T-helper 17 cell (primary cell): ENCODE data around the gene NPTX1. TPM values are rescaled to one million over a fixed set of nuclear protein-coding genes. Genes with fewer than 3 reads are reported as not detected.

Experiments
- ATAC-seq: fragments of 150-1000 bp; cut with Tn5 transposase; 2 replicates; pipeline ENCODE4 v1.10.0; 2021; ENCODE audit warnings: mild to moderate bottlenecking, moderate library complexity
- DNase-seq, 3 donors: peaks; one replicate each; pipeline versions ENCODE4 v3.0.0 to v3.0.0-alpha.2; 2020 to 2021
- H3K9me3 ChIP-seq: one replicate; pipeline ENCODE4 v1.7.0; 2013; ENCODE audit warnings: low read length, mild to moderate bottlenecking; ENCODE audit not compliant: control insufficient read depth, poor library complexity, severe bottlenecking
- H3K27ac Mint-ChIP-seq: one replicate; pipeline ENCODE4 v1.8.0; 2022; ENCODE audit warnings: mild to moderate bottlenecking, moderate library complexity, mixed read lengths
- H3K27me3 Mint-ChIP-seq: one replicate; pipeline ENCODE4 v1.8.0; 2022; ENCODE audit warnings: mixed read lengths
- H3K36me3 Mint-ChIP-seq: one replicate; pipeline ENCODE4 v1.8.0; 2022; ENCODE audit warnings: low read depth, mixed read lengths
- H3K4me1 Mint-ChIP-seq: one replicate; pipeline ENCODE4 v1.8.0; 2022; ENCODE audit warnings: mild to moderate bottlenecking, mixed read lengths
- H3K4me3 Mint-ChIP-seq: one replicate; pipeline ENCODE4 v1.8.0; 2022; ENCODE audit warnings: mild to moderate bottlenecking, moderate library complexity, mixed read lengths
- total RNA-seq, 4 donors: library from RNA in 2 of 4; stranded (reverse) in 2 of 4; gene quantifications; one replicate each; pipeline ENCODE4 v1.2.3 and lab custom pipeline; 2022 to 2026

NPTX1 gene
- total RNA-seq, 2 donors from 2014 or later = 0.07 to 0.99 TPM

- peaks cover 53% of the 10 kb centered on the region for H3K27me3 Mint-ChIP-seq
- H3K36me3 Mint-ChIP-seq = peaks cover 8% of the 10 kb centered on the region
- DNase-seq = no peak
Measured at GRCh38 chr17:80499560-80499959, 23.2 kb upstream of the NPTX1 start.

GRCh38 chr17:80498920-80499410, 22.6 kb upstream of the NPTX1 start:
- no peak overlapping the region for H3K27ac Mint-ChIP-seq
- H3K36me3 Mint-ChIP-seq = peaks cover 6% of the 10 kb centered on the region
- peaks cover 7% of the 10 kb centered on the region for H3K4me1 Mint-ChIP-seq
- ATAC-seq (no peak), DNase-seq (no peak)
- no peaks in the 10 kb centered on the region for H3K9me3 ChIP-seq
- H3K27me3 Mint-ChIP-seq = peaks cover 59% of the 10 kb centered on the region
- H3K4me3 Mint-ChIP-seq = no peak overlapping the region

More at GRCh38 chr17:80499560-80499959, 23.2 kb upstream of the NPTX1 start:
- H3K9me3 ChIP-seq = no peaks in the 10 kb centered on the region
- Mint-ChIP-seq H3K4me3 (no peak overlapping the region), H3K27ac (no peak overlapping the region), H3K4me1 (peaks cover 7% of the 10 kb centered on the region)
- ATAC-seq = no peak

- Mint-ChIP-seq H3K36me3 (peaks cover 5% of the 10 kb centered on the region), H3K4me1 (peaks cover 7% of the 10 kb centered on the region), H3K27ac (no peak overlapping the region), H3K4me3 (no peak overlapping the region), H3K27me3 (peaks cover 62% of the 10 kb centered on the region)
- no peak for DNase-seq
- H3K9me3 ChIP-seq = no peaks in the 10 kb centered on the region
- ATAC-seq = no peak
Measured at GRCh38 chr17:80498242-80498919, 22.0 kb upstream of the NPTX1 start.

- H3K9me3 ChIP-seq = no peaks in the 10 kb centered on the region
- no peak overlapping the region for H3K27ac Mint-ChIP-seq
- no peak overlapping the region for H3K4me3 Mint-ChIP-seq
- DNase-seq (no peak), ATAC-seq (no peak)
- H3K4me1 Mint-ChIP-seq = peaks cover 7% of the 10 kb centered on the region
- peaks cover 67% of the 10 kb centered on the region for H3K27me3 Mint-ChIP-seq
- peaks cover 5% of the 10 kb centered on the region for H3K36me3 Mint-ChIP-seq
Measured at GRCh38 chr17:80497726-80498241, 21.4 kb upstream of the NPTX1 start.

GRCh38 chr17:80494547-80494946, 18.1 kb upstream of the NPTX1 start:
- no peak overlapping the region for H3K27ac Mint-ChIP-seq
- no peaks in the 10 kb centered on the region for H3K9me3 ChIP-seq
- no peak overlapping the region for H3K4me3 Mint-ChIP-seq
- DNase-seq (no peak), ATAC-seq (no peak)
- peaks cover 5% of the 10 kb centered on the region for H3K36me3 Mint-ChIP-seq
- peaks cover 7% of the 10 kb centered on the region for H3K4me1 Mint-ChIP-seq
- peaks cover 62% of the 10 kb centered on the region for H3K27me3 Mint-ChIP-seq

GRCh38 chr17:80492343-80493136, 16.1 kb upstream of the NPTX1 start:
- ATAC-seq = no peak
- H3K36me3 Mint-ChIP-seq = peaks cover 2% of the 10 kb centered on the region
- H3K27ac Mint-ChIP-seq = no peak overlapping the region
- H3K4me3 Mint-ChIP-seq = no peak overlapping the region
- no peak for DNase-seq
- no peaks in the 10 kb centered on the region for H3K9me3 ChIP-seq
- H3K27me3 Mint-ChIP-seq = peaks cover 50% of the 10 kb centered on the region
- peaks cover 4% of the 10 kb centered on the region for H3K4me1 Mint-ChIP-seq

GRCh38 chr17:80491478-80492342, 15.3 kb upstream of the NPTX1 start:
- H3K27ac Mint-ChIP-seq = no peak overlapping the region
- no peak overlapping the region for H3K4me3 Mint-ChIP-seq
- H3K4me1 Mint-ChIP-seq = no peaks in the 10 kb centered on the region
- no peaks in the 10 kb centered on the region for H3K9me3 ChIP-seq
- H3K36me3 Mint-ChIP-seq = peaks cover 2% of the 10 kb centered on the region
- DNase-seq (no peak), ATAC-seq (no peak)
- peaks cover 51% of the 10 kb centered on the region for H3K27me3 Mint-ChIP-seq

GRCh38 chr17:80487511-80487910, 11.1 kb upstream of the NPTX1 start:
- no peaks in the 10 kb centered on the region for H3K9me3 ChIP-seq
- DNase-seq (no peak), ATAC-seq (no peak)
- H3K27ac Mint-ChIP-seq = no peak overlapping the region
- no peak overlapping the region for H3K4me3 Mint-ChIP-seq
- no peaks in the 10 kb centered on the region for H3K4me1 Mint-ChIP-seq
- H3K36me3 Mint-ChIP-seq = peaks cover 3% of the 10 kb centered on the region
- H3K27me3 Mint-ChIP-seq = peaks cover 55% of the 10 kb centered on the region

GRCh38 chr17:80486692-80487091, 10.3 kb upstream of the NPTX1 start:
- H3K4me3 Mint-ChIP-seq = no peak overlapping the region
- no peak for ATAC-seq
- H3K27ac Mint-ChIP-seq = no peak overlapping the region
- no peaks in the 10 kb centered on the region for H3K4me1 Mint-ChIP-seq
- H3K9me3 ChIP-seq = no peaks in the 10 kb centered on the region
- H3K36me3 Mint-ChIP-seq = peaks cover 5% of the 10 kb centered on the region
- peaks cover 61% of the 10 kb centered on the region for H3K27me3 Mint-ChIP-seq
- DNase-seq = no peak

- DNase-seq (no peak), ATAC-seq (no peak)
- no peak overlapping the region for H3K27ac Mint-ChIP-seq
- no peaks in the 10 kb centered on the region for H3K9me3 ChIP-seq
- H3K27me3 Mint-ChIP-seq = peaks cover 65% of the 10 kb centered on the region
- H3K36me3 Mint-ChIP-seq = peaks cover 5% of the 10 kb centered on the region
- H3K4me1 Mint-ChIP-seq = no peaks in the 10 kb centered on the region
- H3K4me3 Mint-ChIP-seq = no peak overlapping the region
Measured at GRCh38 chr17:80485846-80486245, 9.4 kb upstream of the NPTX1 start.

GRCh38 chr17:80482555-80483308, 6.3 kb upstream of the NPTX1 start:
- Mint-ChIP-seq H3K4me3 (no peak overlapping the region), H3K27ac (no peak overlapping the region), H3K27me3 (peaks cover 72% of the 10 kb centered on the region), H3K36me3 (peaks cover 5% of the 10 kb centered on the region), H3K4me1 (peaks cover 2% of the 10 kb centered on the region)
- no peaks in the 10 kb centered on the region for H3K9me3 ChIP-seq
- DNase-seq = no peak
- no peak for ATAC-seq

- H3K27me3 Mint-ChIP-seq = peaks cover 68% of the 10 kb centered on the region
- no peak for ATAC-seq
- no peaks in the 10 kb centered on the region for H3K9me3 ChIP-seq
- H3K4me1 Mint-ChIP-seq = peaks cover 2% of the 10 kb centered on the region
- no peak overlapping the region for H3K4me3 Mint-ChIP-seq
- DNase-seq = no peak
- no peak overlapping the region for H3K27ac Mint-ChIP-seq
- H3K36me3 Mint-ChIP-seq = peaks cover 5% of the 10 kb centered on the region
Measured at GRCh38 chr17:80482058-80482318, 5.6 kb upstream of the NPTX1 start.
